Right ventricle myocardium inferior (tissue), 1 donor: ENCODE data around the gene STK17A. TPM values are rescaled to one million over a fixed set of nuclear protein-coding genes. Genes with fewer than 3 reads are reported as not detected.
"Not testable (repeated sequence)": the region's sequence is repeated elsewhere in the genome, so short reads cannot be mapped to it uniquely, and the experiment has no call there.

Experiments used
- ATAC-seq: fragments of 200-7000 bp; cut with Tn5 transposase; one replicate; pipeline ENCODE4 v1.9.1; 2020; ENCODE audit warnings: mild to moderate bottlenecking, moderate library complexity
- DNase-seq: peaks from one replicate; pipeline ENCODE4 v3.0.0; 2021; ENCODE audit errors: missing footprints
- intact Hi-C: fragments of 100-400 bp; cut with DNase I; formaldehyde crosslinking; loops from one replicate; pipeline ENCODE4 v1.11.0; 2022
- total RNA-seq: library from RNA; stranded (reverse); fragmentation: NEBNext Ultra II Directional; extraction: Animal tissue kit (Norgen Biotek cat#: 25700); gene quantifications from one replicate; pipeline ENCODE4 v1.2.1, GENCODE V29; 2021
- donor health status: DM: no; HTN: yes; CAD: no; lungs with severe emphysema.

STK17A gene
- total RNA-seq, 1 donor from 2014 or later = 28.1 TPM

GRCh38 chr7:43589728-43590127, 6.8 kb downstream of the STK17A start:
- DNase-seq (no peak), ATAC-seq (no peak)
- intact Hi-C loops = no loop called here

- no peak for ATAC-seq
- intact Hi-C loops = no loop called here
Observed at GRCh38 chr7:43590862-43591557, 8.1 kb downstream of the STK17A start.

GRCh38 chr7:43591558-43592180, 8.8 kb downstream of the STK17A start:
- ATAC-seq (no peak), DNase-seq (no peak)
- intact Hi-C loops = no loop called here

More at GRCh38 chr7:43590862-43591557, 8.1 kb downstream of the STK17A start:
- no peak for DNase-seq

GRCh38 chr7:43592326-43592725, 9.4 kb downstream of the STK17A start:
- DNase-seq (no peak), ATAC-seq (no peak)
- intact Hi-C loops = no loop called here

GRCh38 chr7:43593010-43593409, 10.1 kb downstream of the STK17A start:
- no peak for ATAC-seq
- intact Hi-C loops = loop anchor here (1.0 kb wide), 1 partner anchor 9 kb away; no protein-coding TSS in a partner anchor
- DNase-seq = no peak

GRCh38 chr7:43594020-43594419, 11.1 kb downstream of the STK17A start:
- no peak for DNase-seq
- no peak for ATAC-seq
- intact Hi-C loops = no loop called here

GRCh38 chr7:43596426-43596825, 13.5 kb downstream of the STK17A start:
- intact Hi-C loops, ATAC-seq, DNase-seq: not testable (repeated sequence)

- ATAC-seq = no peak
- intact Hi-C loops = no loop called here
- no peak for DNase-seq
Observed at GRCh38 chr7:43600056-43600455, 17.1 kb downstream of the STK17A start.

GRCh38 chr7:43602256-43602655, 19.3 kb downstream of the STK17A start:
- ATAC-seq (no peak), DNase-seq (no peak)
- intact Hi-C loops = no loop called here

GRCh38 chr7:43604251-43604650, 21.3 kb downstream of the STK17A start:
- intact Hi-C loops = no loop called here
- no peak for DNase-seq
- no peak for ATAC-seq

GRCh38 chr7:43609097-43609496, 26.2 kb downstream of the STK17A start:
- no peak for DNase-seq
- ATAC-seq = no peak
- intact Hi-C loops = no loop called here

GRCh38 chr7:43612128-43612527, 29.2 kb downstream of the STK17A start:
- no peak for DNase-seq
- intact Hi-C loops = no loop called here
- no peak for ATAC-seq

- ATAC-seq (no peak), DNase-seq (no peak)
- intact Hi-C loops = no loop called here
Observed at GRCh38 chr7:43612599-43613589, 30.0 kb downstream of the STK17A start.

GRCh38 chr7:43615558-43616145, 32.7 kb downstream of the STK17A start:
- intact Hi-C loops = no loop called here
- DNase-seq = no peak
- ATAC-seq = no peak

GRCh38 chr7:43616977-43617376, 34.1 kb downstream of the STK17A start:
- intact Hi-C loops = no loop called here
- ATAC-seq = no peak

GRCh38 chr7:43618073-43618472, 35.2 kb downstream of the STK17A start:
- no peak for ATAC-seq

More at GRCh38 chr7:43616977-43617376, 34.1 kb downstream of the STK17A start:
- no peak for DNase-seq

GRCh38 chr7:43619213-43620012, 36.5 kb downstream of the STK17A start:
- ATAC-seq = no peak
- no peak for DNase-seq
- intact Hi-C loops = no loop called here

More at GRCh38 chr7:43618073-43618472, 35.2 kb downstream of the STK17A start:
- intact Hi-C loops = no loop called here
- DNase-seq = no peak
